Thoracic aorta (tissue), 2 donors: ENCODE data around the gene DROSHA. TPM values are rescaled to one million over a fixed set of nuclear protein-coding genes. Genes with fewer than 3 reads are reported as not detected.

ENCODE experiments used
- ATAC-seq: fragments of 150-250 bp; one replicate; pipeline ENCODE4 v1.8.0; 2017; ENCODE audit warnings: low read depth; ENCODE audit not compliant: insufficient number of reproducible peaks, low FRiP score
- DNase-seq: peaks from one replicate; pipeline ENCODE4 v3.0.0-alpha.2; 2020; ENCODE audit warnings: low spot score
- H3K27ac ChIP-seq, 2 donors: fragments of 200-600 bp; sonication (generic); 1 replicate in 1 of 2; 2 replicates in 1 of 2; pipeline ENCODE4 v1.5.1; 2016; ENCODE audit warnings: mild to moderate bottlenecking in 2 of 2, moderate library complexity in 2 of 2
- H3K27me3 ChIP-seq: fragments of 200-600 bp; sonication (generic); replicated peaks from 2 replicates; pipeline ENCODE4 v1.6.0; 2016; ENCODE audit warnings: mild to moderate bottlenecking; ENCODE audit not compliant: insufficient read depth
- H3K36me3 ChIP-seq: fragments of 200-600 bp; sonication (generic); one replicate; pipeline ENCODE4 v1.5.1; 2016
- H3K4me1 ChIP-seq, 2 donors: fragments of 200-600 bp; sonication (generic); 1 replicate in 1 of 2; 2 replicates in 1 of 2; pipeline versions ENCODE4 v1.5.1 to v1.6.0; 2016; ENCODE audit warnings: low read depth in 2 of 2, mild to moderate bottlenecking in 1 of 2; ENCODE audit not compliant: control insufficient read depth in 1 of 2
- H3K4me3 ChIP-seq: fragments of 200-600 bp; sonication (generic); 2 replicates; pipeline ENCODE4 v1.5.1; 2016; ENCODE audit warnings: mild to moderate bottlenecking
- H3K9me3 ChIP-seq: fragments of 200-600 bp; sonication (generic); 2 replicates; pipeline ENCODE4 v1.5.1; 2016
- total RNA-seq, 2 donors: library from RNA; depleted of rRNA; stranded (reverse); fragments of >200 nt; gene quantifications; one replicate each; pipeline versions ENCODE4 v1.1.0 to v1.2.3, GENCODE V29; 2016
- TF ChIP-seq, protein P1 (sequence below): fragments of 200-600 bp; sonication (generic); IDR thresholded peaks from one replicate; pipeline ENCODE4 v1.5.1; 2019; ENCODE audit warnings: antibody characterized with exemption

The DROSHA gene
- total RNA-seq, 2 donors from 2014 or later = 28.8 to 70.7 TPM

GRCh38 chr5:31452314-31452713, 79.6 kb downstream of the DROSHA start:
- Histone ChIP-seq H3K9me3 (peaks cover 16% of the 10 kb centered on the region), H3K4me3 (no peak overlapping the region), H3K4me1 (no peaks in the 10 kb centered on the region), H3K27ac (no peak overlapping the region), H3K36me3 (peaks cover 52% of the 10 kb centered on the region), H3K27me3 (no peaks in the 10 kb centered on the region)
- TF ChIP-seq, protein P1, sequence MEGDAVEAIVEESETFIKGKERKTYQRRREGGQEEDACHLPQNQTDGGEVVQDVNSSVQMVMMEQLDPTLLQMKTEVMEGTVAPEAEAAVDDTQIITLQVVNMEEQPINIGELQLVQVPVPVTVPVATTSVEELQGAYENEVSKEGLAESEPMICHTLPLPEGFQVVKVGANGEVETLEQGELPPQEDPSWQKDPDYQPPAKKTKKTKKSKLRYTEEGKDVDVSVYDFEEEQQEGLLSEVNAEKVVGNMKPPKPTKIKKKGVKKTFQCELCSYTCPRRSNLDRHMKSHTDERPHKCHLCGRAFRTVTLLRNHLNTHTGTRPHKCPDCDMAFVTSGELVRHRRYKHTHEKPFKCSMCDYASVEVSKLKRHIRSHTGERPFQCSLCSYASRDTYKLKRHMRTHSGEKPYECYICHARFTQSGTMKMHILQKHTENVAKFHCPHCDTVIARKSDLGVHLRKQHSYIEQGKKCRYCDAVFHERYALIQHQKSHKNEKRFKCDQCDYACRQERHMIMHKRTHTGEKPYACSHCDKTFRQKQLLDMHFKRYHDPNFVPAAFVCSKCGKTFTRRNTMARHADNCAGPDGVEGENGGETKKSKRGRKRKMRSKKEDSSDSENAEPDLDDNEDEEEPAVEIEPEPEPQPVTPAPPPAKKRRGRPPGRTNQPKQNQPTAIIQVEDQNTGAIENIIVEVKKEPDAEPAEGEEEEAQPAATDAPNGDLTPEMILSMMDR = no peak
- no peak for ATAC-seq
- DNase-seq = no peak

- Histone ChIP-seq H3K36me3 (peaks cover 33% of the 10 kb centered on the region), H3K27ac (no peak overlapping the region), H3K4me3 (no peak overlapping the region), H3K9me3 (peaks cover under 1% of the 10 kb centered on the region), H3K27me3 (no peaks in the 10 kb centered on the region), H3K4me1 (no peaks in the 10 kb centered on the region)
- ATAC-seq = no peak
- no peak for DNase-seq
- TF ChIP-seq, protein P1 = no peak
Measured at GRCh38 chr5:31449962-31450361, 81.9 kb downstream of the DROSHA start.

DNA sequence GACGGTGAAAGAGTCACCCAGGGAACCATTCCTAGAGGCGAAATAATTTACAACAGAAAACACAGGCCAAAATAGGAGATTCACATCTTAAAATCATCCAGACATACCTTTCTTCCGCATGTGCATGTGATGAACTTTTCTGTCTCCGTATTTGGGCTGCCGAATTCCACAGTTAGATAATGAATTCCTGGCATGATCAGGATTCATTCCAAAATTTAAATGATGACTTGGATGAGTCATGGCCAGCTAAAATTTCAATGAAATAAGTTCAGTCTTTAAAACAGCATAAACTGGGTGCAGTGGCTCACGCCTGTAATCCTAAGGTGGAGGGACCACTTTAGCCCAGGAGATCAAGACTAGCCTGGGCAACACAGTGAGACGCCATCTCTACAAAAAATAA, 82.7 kb downstream of the DROSHA start:
- Histone ChIP-seq H3K4me3 (no peak overlapping the region), H3K27me3 (no peaks in the 10 kb centered on the region), H3K36me3 (peaks cover 30% of the 10 kb centered on the region), H3K4me1 (no peaks in the 10 kb centered on the region), H3K27ac (no peak overlapping the region), H3K9me3 (no peaks in the 10 kb centered on the region)
- no peak for ATAC-seq
- TF ChIP-seq, protein P1 = no peak
- no peak for DNase-seq

GRCh38 chr5:31445041-31445600, 86.8 kb downstream of the DROSHA start:
- peaks cover 0 to 7% of the 10 kb centered on the region in 2 donors for H3K4me1 ChIP-seq
- no peak overlapping the region for H3K27ac ChIP-seq
- no peak for ATAC-seq
- TF ChIP-seq, protein P1 = no peak
- H3K9me3 ChIP-seq = no peaks in the 10 kb centered on the region
- H3K36me3 ChIP-seq = peaks cover 19% of the 10 kb centered on the region
- no peak for DNase-seq
- H3K4me3 ChIP-seq = no peak overlapping the region
- H3K27me3 ChIP-seq = no peaks in the 10 kb centered on the region

- H3K9me3 ChIP-seq = no peaks in the 10 kb centered on the region
- no peaks in the 10 kb centered on the region for H3K27me3 ChIP-seq
- DNase-seq = no peak
- H3K36me3 ChIP-seq = peaks cover 18% of the 10 kb centered on the region
- no peak for ATAC-seq
- peaks cover 0 to 7% of the 10 kb centered on the region in 2 donors for H3K4me1 ChIP-seq
- H3K4me3 ChIP-seq = no peak overlapping the region
- TF ChIP-seq, protein P1 = no peak
- no peak overlapping the region for H3K27ac ChIP-seq
Measured at GRCh38 chr5:31443572-31443971, 88.3 kb downstream of the DROSHA start.
